ENCODE data around the gene FAM78A. TPM values are rescaled to one million over a fixed set of nuclear protein-coding genes. Genes with fewer than 3 reads are reported as not detected.
"Not testable (repeated sequence)": the region's sequence is repeated elsewhere in the genome, so short reads cannot be mapped to it uniquely, and the experiment has no call there.

Gene FAM78A
- total RNA-seq, 1 donor from 2014 or later: 14.6 TPM

DNA sequence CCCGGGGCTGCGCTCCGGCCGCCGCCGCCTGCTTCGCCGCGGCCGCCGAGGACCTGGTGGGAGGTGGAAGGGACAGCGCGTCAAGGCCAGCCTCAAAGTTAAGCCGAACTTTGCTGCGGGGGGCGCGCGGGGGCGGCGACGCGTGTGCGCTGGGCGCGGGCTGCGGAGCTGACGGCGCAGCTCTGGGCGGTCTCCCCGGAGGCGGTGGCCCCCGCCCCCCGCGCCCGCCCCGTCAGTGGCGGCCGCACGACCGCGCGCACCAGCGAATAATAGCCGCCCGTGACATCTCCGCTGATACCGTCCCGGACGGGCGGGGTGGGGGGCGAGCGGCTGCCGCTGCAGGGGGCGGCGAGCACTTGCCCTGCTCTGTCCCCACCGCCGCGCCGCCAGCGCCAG lies 579 bp upstream of the FAM78A start:
- peak overlapping the region; percentile 50 to 98 (median 61) for H3K9ac ChIP-seq (ENCODE audit: low read depth in 1 of 3, low read length in 3 of 3)
- peaks cover 52 to 80% (median 71%) of the 10 kb centered on the region in 3 donors for H3K4me1 ChIP-seq (ENCODE audit: control insufficient read depth in 3 of 3, insufficient read depth in 3 of 3, low read length in 3 of 3)
- peak overlapping the region in 2 of 3 donors; percentile 72 to 73 for H3K4me3 ChIP-seq (ENCODE audit: low read length in 3 of 3)
- H3K9me3 ChIP-seq (ENCODE audit: control insufficient read depth in 3 of 3, low read length in 3 of 3): no peaks in the 10 kb centered on the region
- H3K36me3 ChIP-seq (ENCODE audit: control insufficient read depth in 3 of 3, insufficient read depth in 3 of 3, low read length in 3 of 3): peaks cover 0 to 2% (median 0%) of the 10 kb centered on the region in 3 donors
- H3K27ac ChIP-seq (ENCODE audit: low read depth, low read length): peak overlapping the region; percentile 98
- peaks cover 0 to 9% (median 0%) of the 10 kb centered on the region in 3 donors for H3K27me3 ChIP-seq (ENCODE audit: control insufficient read depth in 3 of 3, insufficient read depth in 3 of 3, low read length in 3 of 3)

DNA sequence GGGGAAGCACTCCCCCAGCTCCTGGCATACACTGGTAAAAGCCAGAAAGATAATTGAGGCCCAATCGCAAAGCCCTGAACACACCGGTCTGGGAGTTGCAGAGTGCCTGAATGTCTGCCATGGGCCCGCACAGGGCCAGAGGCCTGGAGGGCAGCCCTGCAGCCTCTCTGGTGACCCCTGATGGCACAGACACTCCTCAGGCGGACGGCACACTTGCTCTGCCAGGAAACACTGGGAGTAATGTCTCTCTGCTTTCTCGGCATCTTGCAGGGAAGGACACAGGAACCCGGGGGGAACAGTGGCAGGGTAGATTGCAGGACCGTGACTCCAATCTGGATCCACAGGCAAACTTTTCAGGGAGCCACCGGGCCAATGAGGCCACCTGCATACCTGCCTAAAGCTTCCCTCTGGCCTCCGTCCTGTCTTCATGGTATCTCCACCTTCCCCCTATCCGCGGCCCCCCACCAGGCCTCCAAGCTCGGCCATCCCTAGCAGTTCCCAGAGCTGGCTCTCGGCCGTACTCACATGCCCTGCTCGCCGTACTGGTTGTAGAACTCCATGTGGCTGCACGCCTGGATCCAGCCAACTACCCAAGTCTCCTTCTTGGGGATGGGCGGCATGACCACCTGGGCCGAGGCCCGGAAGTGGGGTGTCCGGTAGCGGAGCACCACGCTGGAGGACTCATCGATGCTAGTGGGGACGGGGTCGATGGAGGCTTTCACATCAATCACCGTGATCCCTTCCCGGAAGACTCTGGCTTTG lies 797 bp downstream of the FAM78A start:
- H3K4me1 ChIP-seq (ENCODE audit: control insufficient read depth in 3 of 3, insufficient read depth in 3 of 3, low read length in 3 of 3): peaks cover 65 to 79% (median 73%) of the 10 kb centered on the region in 3 donors
- H3K36me3 ChIP-seq (ENCODE audit: control insufficient read depth in 3 of 3, insufficient read depth in 3 of 3, low read length in 3 of 3): peaks cover 0 to 2% (median 0%) of the 10 kb centered on the region in 3 donors
- peaks cover 0 to under 1% (median 0%) of the 10 kb centered on the region in 3 donors for H3K27me3 ChIP-seq (ENCODE audit: control insufficient read depth in 3 of 3, insufficient read depth in 3 of 3, low read length in 3 of 3)
- H3K4me3 ChIP-seq (ENCODE audit: low read length in 3 of 3): peak overlapping the region; percentile 72 to 82 (median 73)
- peak overlapping the region; percentile 88 to 98 (median 95) for H3K9ac ChIP-seq (ENCODE audit: low read depth in 1 of 3, low read length in 3 of 3)
- peak overlapping the region; percentile 98 for H3K27ac ChIP-seq (ENCODE audit: low read depth, low read length)
- H3K9me3 ChIP-seq (ENCODE audit: control insufficient read depth in 3 of 3, low read length in 3 of 3): no peaks in the 10 kb centered on the region

DNA sequence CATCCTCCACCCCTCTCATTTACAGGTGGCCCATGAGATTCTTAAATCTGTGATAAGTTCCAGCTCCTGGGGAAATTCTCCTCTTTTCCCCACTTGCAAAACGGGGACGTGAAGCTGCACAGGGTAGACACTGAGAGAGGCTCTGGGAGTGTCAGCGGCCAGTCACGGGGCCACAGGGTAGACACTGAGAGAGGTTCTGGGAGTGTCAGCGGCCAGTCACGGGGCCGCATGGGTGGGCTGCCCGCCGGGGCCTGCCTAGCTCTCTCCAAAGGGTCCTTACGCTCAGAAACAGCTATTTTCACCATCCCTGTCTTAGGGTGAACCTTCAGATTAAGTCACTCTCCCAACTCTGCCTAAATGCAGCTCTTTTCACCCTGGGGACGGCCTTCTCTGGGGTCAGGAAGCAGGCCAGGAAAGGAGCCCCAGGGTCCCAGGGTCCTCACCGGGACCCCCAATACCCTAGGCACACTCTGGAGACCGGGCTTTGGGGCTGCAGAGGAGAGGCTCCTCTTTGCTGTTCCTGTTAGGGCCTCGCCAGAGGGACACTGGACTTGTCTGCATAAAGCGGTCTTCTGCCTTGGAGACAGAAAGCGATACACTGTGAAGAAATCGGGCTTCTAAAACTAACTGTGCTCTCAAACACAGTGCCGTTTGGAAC lies 1.5 kb downstream of the FAM78A start:
- Histone ChIP-seq H3K27ac (ENCODE audit: low read depth, low read length) (peak overlapping the region; percentile 98), H3K4me3 (ENCODE audit: low read length in 3 of 3) (peak overlapping the region; percentile 72 to 82 (median 73)), H3K4me1 (ENCODE audit: control insufficient read depth in 3 of 3, insufficient read depth in 3 of 3, low read length in 3 of 3) (peaks cover 69 to 77% (median 73%) of the 10 kb centered on the region in 3 donors), H3K9ac (ENCODE audit: low read depth in 1 of 3, low read length in 3 of 3) (peak overlapping the region; percentile 88 to 98 (median 95)), H3K36me3 (ENCODE audit: control insufficient read depth in 3 of 3, insufficient read depth in 3 of 3, low read length in 3 of 3) (peaks cover 0 to 2% (median 0%) of the 10 kb centered on the region in 3 donors), H3K9me3 (ENCODE audit: control insufficient read depth in 3 of 3, low read length in 3 of 3) (no peaks in the 10 kb centered on the region), H3K27me3 (ENCODE audit: control insufficient read depth in 3 of 3, insufficient read depth in 3 of 3, low read length in 3 of 3) (no peaks in the 10 kb centered on the region)

DNA sequence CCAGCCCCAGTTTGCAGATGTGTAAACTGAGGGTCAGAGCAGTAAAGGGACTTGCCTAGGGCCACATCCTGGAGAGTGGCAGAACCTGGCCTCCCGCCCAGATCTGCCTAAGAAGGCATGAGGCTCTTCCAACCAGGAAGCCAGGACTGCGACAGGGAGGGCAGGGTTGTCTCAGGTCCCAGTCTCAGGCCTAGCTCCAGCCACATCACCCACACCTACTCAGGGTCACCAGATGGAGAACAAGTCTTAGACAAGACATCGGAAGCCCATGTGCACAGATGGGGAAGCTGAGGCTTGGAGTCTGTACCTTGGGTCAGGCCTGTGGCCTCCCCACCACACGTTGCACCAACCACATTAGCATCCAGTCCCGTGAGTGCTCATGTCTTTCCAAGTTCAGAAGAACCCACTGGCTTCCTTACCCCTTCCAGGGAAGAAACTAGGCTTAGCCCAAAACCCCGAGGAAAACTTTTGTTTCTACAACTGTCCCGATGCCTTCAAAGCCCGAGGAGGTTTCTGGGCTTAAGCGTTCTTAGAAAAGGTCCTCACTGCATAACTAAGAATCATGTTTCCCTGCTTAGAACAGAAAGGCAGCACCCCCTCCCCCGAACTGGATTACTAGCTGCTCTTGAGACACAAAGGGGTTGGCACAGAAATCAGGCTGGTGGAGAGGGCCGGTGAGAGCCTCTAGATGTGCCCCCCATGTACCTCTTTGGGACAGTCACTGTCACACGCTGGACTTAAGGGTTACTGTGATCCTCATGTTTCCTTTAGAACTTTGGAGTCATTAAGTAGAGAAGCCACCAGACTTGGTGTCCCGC lies 2.2 kb downstream of the FAM78A start:
- peaks cover 0 to 2% (median 0%) of the 10 kb centered on the region in 3 donors for H3K36me3 ChIP-seq (ENCODE audit: control insufficient read depth in 3 of 3, insufficient read depth in 3 of 3, low read length in 3 of 3)
- no peaks in the 10 kb centered on the region for H3K9me3 ChIP-seq (ENCODE audit: control insufficient read depth in 3 of 3, low read length in 3 of 3)
- H3K27ac ChIP-seq (ENCODE audit: low read depth, low read length): peak overlapping the region; percentile 98
- H3K4me3 ChIP-seq (ENCODE audit: low read length in 3 of 3): peak overlapping the region; percentile 72 to 82 (median 73)
- peak overlapping the region; percentile 88 to 98 (median 95) for H3K9ac ChIP-seq (ENCODE audit: low read depth in 1 of 3, low read length in 3 of 3)
- peaks cover 75 to 77% (median 76%) of the 10 kb centered on the region in 3 donors for H3K4me1 ChIP-seq (ENCODE audit: control insufficient read depth in 3 of 3, insufficient read depth in 3 of 3, low read length in 3 of 3)
- H3K27me3 ChIP-seq (ENCODE audit: control insufficient read depth in 3 of 3, insufficient read depth in 3 of 3, low read length in 3 of 3): no peaks in the 10 kb centered on the region

DNA sequence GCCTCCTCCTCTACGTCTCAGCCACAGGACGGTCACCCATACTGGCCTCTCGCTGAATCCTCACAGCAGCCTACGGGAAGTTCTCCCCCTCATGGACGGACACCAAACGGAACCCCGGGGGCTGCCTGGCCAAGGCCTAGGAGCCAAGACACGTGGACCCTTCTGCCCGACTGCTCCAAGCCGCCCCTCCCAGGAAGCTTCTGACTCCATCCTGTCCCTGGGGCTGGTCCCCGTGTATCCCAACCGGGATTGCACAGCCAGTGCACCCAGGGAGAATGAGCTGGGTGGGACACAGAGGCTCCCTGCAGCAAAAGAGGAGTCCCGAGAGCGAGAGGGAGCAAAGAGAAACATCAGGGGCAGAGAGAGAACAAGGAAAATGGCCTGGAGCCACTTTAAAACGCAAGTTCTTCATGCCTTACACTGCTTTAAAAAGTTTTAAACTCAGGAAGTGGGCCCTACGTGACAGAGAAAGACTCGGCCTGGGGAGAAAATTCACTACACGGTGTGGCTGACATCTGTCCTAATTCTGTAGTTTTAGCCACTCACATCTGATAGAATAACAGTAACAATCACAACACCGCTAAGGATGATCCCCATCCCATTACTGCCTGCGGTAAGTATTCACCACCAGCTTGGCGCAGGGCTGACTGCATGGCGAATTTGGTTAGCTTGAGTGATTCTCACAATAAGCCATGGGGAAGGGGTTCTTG lies 3.0 kb downstream of the FAM78A start:
- Histone ChIP-seq H3K9ac (ENCODE audit: low read depth in 1 of 3, low read length in 3 of 3) (peak overlapping the region; percentile 88 to 98 (median 95)), H3K27ac (ENCODE audit: low read depth, low read length) (peak overlapping the region; percentile 98), H3K4me3 (ENCODE audit: low read length in 3 of 3) (peak overlapping the region; percentile 72 to 82 (median 73)), H3K9me3 (ENCODE audit: control insufficient read depth in 3 of 3, low read length in 3 of 3) (no peaks in the 10 kb centered on the region), H3K4me1 (ENCODE audit: control insufficient read depth in 3 of 3, insufficient read depth in 3 of 3, low read length in 3 of 3) (peaks cover 68 to 75% (median 74%) of the 10 kb centered on the region in 3 donors), H3K36me3 (ENCODE audit: control insufficient read depth in 3 of 3, insufficient read depth in 3 of 3, low read length in 3 of 3) (peaks cover 0 to 2% (median 0%) of the 10 kb centered on the region in 3 donors), H3K27me3 (ENCODE audit: control insufficient read depth in 3 of 3, insufficient read depth in 3 of 3, low read length in 3 of 3) (no peaks in the 10 kb centered on the region)

DNA sequence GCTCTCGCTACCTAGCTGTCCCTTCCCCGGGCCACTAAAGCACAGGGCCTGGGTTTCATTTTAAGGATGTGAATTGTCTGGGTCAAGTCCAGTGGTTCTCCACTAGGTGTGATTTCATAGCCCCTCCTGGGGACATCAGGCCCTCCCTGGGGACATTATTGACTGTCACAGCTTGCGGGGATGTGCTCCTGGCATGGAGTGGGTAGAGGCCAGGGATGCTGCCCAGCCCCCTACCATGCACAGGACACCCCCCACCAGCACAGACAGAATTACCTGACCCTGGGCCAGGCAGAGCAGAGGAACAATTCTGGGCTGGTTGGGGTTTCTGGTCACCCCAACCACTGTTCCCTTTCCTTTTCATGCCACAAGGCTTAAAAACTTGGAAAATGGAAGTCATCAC lies 4.1 kb downstream of the FAM78A start:
- Histone ChIP-seq H3K4me3 (ENCODE audit: low read length in 3 of 3) (peak overlapping the region in 2 of 3 donors; percentile 41 to 49), H3K9ac (ENCODE audit: low read depth in 1 of 3, low read length in 3 of 3) (peak overlapping the region in 2 of 3 donors; percentile 60 to 88), H3K27ac (ENCODE audit: low read depth, low read length) (peak overlapping the region; percentile 70), H3K4me1 (ENCODE audit: control insufficient read depth in 3 of 3, insufficient read depth in 3 of 3, low read length in 3 of 3) (peaks cover 68 to 77% (median 74%) of the 10 kb centered on the region in 3 donors), H3K9me3 (ENCODE audit: control insufficient read depth in 3 of 3, low read length in 3 of 3) (no peaks in the 10 kb centered on the region), H3K27me3 (ENCODE audit: control insufficient read depth in 3 of 3, insufficient read depth in 3 of 3, low read length in 3 of 3) (no peaks in the 10 kb centered on the region), H3K36me3 (ENCODE audit: control insufficient read depth in 3 of 3, insufficient read depth in 3 of 3, low read length in 3 of 3) (peaks cover 0 to 2% (median 0%) of the 10 kb centered on the region in 3 donors)

DNA sequence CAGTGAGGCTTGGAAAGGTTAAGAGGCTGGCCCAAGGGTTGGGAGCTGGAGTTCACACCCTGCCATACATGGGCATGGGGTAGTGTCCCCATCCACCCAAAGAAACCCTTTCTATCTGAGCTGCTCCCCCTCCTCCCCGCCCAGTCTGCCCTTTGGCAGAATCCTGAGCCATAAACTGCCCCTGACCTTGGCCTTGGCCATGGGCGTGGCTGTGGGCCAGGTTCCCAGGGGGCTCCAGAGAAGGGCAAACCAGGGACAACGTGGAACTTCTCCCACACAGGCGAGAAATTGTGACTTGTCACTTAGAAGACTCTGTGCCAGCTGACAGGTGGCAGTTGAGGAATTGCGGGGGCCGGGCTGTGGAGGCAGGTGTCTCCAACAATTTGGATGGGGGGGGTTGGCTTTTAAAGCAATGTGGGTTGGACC lies 4.8 kb downstream of the FAM78A start:
- Histone ChIP-seq H3K9me3 (ENCODE audit: control insufficient read depth in 3 of 3, low read length in 3 of 3) (no peaks in the 10 kb centered on the region), H3K27ac (ENCODE audit: low read depth, low read length) (peak overlapping the region; percentile 70), H3K36me3 (ENCODE audit: control insufficient read depth in 3 of 3, insufficient read depth in 3 of 3, low read length in 3 of 3) (peaks cover 0 to 2% (median 0%) of the 10 kb centered on the region in 3 donors), H3K4me3 (ENCODE audit: low read length in 3 of 3) (peak overlapping the region in 2 of 3 donors; percentile 32 to 33), H3K9ac (ENCODE audit: low read depth in 1 of 3, low read length in 3 of 3) (peak overlapping the region in 1 of 3 donors; percentile 51), H3K4me1 (ENCODE audit: control insufficient read depth in 3 of 3, insufficient read depth in 3 of 3, low read length in 3 of 3) (peaks cover 75 to 84% (median 81%) of the 10 kb centered on the region in 3 donors), H3K27me3 (ENCODE audit: control insufficient read depth in 3 of 3, insufficient read depth in 3 of 3, low read length in 3 of 3) (no peaks in the 10 kb centered on the region)

DNA sequence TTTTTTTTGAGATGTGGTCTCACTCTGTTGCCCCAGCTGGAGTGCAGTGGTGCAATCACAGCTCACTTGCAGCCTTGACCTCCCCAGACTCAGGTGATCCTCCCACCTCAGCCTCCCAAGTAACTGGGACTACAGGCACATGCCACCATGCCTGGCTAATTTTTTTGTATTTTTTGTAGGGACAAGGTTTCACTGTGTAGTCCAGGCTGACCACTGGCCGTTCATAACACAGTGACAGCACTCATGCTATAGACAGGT lies 5.4 kb downstream of the FAM78A start:
- H3K4me1 ChIP-seq (ENCODE audit: control insufficient read depth in 3 of 3, insufficient read depth in 3 of 3, low read length in 3 of 3): peaks cover 78 to 87% (median 82%) of the 10 kb centered on the region in 3 donors
- not testable (repeated sequence) for H3K36me3 ChIP-seq (ENCODE audit: control insufficient read depth in 3 of 3, insufficient read depth in 3 of 3, low read length in 3 of 3); H3K9ac ChIP-seq (ENCODE audit: low read depth in 1 of 3, low read length in 3 of 3); H3K9me3 ChIP-seq (ENCODE audit: control insufficient read depth in 3 of 3, low read length in 3 of 3); H3K27me3 ChIP-seq (ENCODE audit: control insufficient read depth in 3 of 3, insufficient read depth in 3 of 3, low read length in 3 of 3)
- H3K27ac ChIP-seq (ENCODE audit: low read depth, low read length): peak overlapping the region; percentile 70
- H3K4me3 ChIP-seq (ENCODE audit: low read length in 3 of 3): peak overlapping the region in 1 of 3 donors; percentile 32
